GM12872 (cell line): Measurements from ENCODE around the gene STK35.

ENCODE experiments used
- CTCF ChIP-seq: IDR thresholded peaks from 3 replicates; pipeline ENCODE4 v1.5.1; 2011; ENCODE audit warnings: low read depth, mild to moderate bottlenecking, low read length, moderate library complexity; ENCODE audit not compliant: insufficient read depth

STK35 gene

GRCh38 chr20:2152317-2152716 lies 50.7 kb downstream of the STK35 start:
- no peak for TF ChIP-seq CTCF

GRCh38 chr20:2153326-2153725 lies 51.7 kb downstream of the STK35 start:
- no peak for TF ChIP-seq CTCF

- TF ChIP-seq CTCF: no peak
Observed at GRCh38 chr20:2156224-2156623, 54.6 kb downstream of the STK35 start.

- TF ChIP-seq CTCF: no peak
Observed at GRCh38 chr20:2156666-2157624, 55.3 kb downstream of the STK35 start.

GRCh38 chr20:2162125-2162822 lies 60.6 kb downstream of the STK35 start:
- TF ChIP-seq CTCF: no peak

GRCh38 chr20:2162823-2163166 lies 61.2 kb downstream of the STK35 start:
- TF ChIP-seq CTCF: no peak

- TF ChIP-seq CTCF: no peak
Observed at GRCh38 chr20:2163312-2163711, 61.7 kb downstream of the STK35 start.
